ENCODE measurements around the gene SEC16A.

SEC16A gene

DNA sequence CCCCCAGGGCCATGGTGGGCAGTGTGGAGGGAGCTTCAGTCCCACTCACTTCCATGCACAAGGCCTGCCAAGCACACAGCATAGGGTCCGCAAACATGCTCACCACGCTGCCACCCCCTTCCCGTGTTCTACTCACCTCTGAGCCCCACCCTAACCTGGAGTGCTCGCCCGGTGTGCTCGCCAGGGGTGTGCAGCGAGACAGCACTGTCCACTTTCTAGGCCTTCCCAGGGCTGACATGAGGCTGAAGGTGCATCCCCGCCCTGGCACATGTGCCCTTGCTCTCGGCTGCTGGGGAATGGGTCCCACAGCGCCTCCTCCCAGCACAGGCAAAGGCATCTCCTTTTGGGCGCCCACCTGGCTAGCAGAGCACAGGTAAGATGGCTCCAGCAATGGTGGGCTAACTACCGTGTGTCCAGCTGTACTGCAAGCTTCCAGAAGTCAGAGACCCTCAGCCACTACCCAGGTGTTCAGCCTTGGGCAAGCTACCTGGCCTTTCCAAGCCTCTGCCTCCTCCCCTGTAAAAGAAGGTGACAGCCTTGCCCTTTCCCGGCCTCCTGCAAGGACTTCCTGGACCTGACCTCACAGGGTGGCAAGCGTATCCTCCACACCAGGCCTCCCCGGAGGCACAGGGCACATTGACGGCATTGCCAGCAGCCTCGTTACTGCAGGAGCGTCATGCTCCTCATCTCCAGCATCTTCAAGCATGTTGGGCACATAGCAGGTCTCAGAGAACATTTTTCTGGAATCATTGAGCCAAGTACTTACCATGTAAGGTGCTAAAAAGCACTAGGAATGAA is 4.2 kb upstream of the SEC16A start:
- no peak for DNase-seq

DNA sequence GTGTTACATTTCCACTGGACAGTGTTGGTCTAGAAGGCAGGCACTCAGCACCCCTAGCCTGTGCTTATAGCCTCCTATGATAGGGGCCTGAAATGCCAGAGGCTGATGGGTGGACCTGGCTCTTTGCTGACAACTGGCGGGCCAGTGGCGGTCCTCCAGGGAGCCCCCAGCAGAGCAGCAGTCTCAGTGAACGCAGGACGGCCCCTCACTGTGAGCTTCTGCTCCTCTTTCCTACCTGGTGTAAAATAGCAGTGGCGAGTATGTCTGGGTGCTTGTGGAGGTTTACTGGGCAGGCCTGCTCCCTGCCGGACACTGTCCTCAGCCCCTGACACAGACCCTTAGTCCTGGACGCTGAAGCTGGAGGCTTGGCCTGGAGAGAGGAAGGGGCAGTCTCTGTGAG is 3.3 kb upstream of the SEC16A start:
- DNase-seq, result no peak

DNA sequence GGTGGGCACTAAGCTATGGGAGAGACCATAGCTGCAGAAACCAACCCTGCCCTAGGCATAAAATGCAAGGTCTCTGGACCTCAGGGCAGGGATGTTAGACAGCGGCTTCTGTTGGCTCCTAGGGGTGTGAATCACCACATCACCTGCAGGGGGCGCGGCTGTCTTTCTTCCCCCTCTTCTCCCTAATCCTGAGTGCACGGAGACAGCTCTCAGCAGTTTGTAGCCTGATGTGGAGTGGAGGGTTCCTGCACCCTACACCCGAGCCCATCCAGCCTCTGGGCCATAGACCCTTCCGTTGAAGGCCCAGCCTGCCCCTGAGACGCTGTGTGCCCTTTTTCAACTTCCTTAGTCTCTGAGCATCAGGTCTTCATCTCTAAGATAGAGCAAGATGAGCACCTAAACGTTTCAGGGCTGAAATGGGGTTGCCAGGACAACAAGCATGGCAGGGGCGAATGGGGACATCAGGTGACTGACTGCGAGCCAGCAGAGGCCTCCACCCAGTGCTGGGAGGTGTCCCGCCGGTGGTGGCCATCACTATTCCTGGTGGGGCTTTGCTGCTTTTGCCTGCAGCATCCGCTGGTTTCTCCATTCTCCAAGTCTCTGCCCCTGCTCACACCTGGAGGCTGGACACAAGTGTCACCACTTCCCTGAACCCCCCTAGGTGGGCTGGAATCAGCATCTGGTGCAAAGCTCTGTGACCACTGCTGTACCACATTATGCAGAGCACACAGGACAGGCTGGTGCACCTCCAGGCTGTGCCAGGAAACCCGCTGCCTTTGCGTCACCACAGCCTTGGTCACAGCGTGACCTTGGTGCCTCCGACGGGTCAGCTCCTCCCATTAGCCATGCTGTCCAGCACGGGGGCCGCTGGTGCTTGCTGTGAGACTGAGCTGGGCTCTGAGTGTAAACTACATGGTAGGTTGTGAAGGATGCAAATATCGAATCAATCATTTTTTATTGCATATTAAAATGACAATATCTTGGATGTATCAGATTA is 2.5 kb upstream of the SEC16A start:
- peak; percentile 36 to 44 for DNase-seq

GRCh38 chr9:136484153-136485048 is 1.6 kb upstream of the SEC16A start:
- no peak for DNase-seq

DNA sequence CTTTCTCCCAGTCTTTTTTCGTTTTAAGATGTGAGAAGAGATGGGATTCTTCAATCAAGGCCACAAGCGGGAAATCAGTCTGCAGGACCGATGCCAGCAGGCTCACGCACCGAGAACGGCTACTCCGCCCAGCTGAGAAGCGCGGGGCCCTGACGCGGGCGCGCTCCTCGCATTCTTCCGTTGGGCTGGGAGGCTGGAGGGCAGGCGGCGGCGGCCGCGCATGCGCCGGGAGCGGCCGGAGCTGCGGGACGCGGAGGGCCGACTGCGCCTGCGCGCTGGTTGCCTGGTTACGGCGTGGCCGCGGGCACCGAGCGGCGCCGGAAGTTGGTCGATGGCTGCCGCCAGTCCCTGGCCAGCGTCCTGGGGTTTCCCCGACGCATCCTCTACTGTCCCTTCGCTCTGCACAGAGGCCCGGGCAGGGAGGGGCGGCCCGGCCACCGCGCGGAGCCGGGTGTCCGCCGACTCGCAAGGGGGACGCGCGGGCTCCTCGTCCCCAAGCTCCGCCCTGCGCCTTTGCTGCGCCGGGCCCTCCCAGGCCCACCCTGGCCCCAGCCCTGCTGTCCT is 831 bp upstream of the SEC16A start:
- peak; percentile 60 to 76 for DNase-seq

DNA sequence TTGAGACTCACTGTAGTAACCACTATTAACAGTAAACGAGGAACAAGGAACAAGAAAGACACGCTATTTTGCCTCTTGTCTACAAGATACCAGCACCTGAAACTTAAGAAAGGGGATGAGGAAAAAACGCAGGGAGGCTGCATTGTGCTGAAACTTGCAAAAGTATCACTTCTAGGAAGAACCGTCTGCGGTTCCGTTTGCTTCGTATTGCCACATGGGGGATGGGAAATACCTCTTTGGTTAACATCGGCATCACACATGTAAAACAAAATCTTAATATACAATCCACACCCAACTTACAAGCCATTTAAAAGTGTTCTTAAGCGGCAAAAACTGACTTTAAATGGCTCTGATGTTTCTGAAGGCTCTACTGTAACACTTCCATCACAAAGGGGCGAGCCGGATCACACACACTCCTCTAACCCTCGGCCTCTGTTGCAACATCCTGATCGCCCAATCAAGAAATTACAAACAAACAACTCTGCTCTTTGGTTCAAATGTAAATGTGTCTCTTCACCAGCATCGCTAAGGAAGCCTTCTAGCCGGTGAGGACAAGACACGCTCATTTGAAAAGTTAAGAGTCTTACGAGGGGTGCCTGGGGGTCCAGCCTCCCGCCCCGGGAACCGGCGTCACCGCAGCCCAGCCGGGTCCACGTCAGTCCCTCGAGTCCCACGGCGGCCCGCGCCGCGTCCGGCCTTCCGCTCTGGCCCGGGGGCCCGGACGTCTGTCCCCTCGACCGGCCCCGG is 621 bp downstream of the SEC16A start:
- no peak for DNase-seq

DNA sequence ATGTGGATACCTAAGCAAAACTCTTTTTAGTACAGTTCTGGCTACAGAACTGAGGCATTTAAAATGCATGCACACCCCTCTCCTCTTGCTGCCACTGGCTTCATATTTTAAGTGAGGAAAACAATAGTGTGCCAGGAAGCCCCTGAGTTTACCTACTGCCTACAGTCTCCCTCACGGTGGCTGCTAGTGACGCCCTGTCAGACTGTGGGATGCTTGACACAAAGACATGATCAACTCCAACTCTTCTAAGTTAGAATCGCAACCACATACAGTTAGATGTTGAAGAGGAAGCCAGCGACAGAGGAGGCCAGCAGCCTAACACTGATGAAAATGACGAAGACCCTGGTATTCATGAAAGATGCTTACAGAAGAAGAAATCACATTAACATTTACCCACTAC is 1.3 kb downstream of the SEC16A start:
- no peak for DNase-seq

DNA sequence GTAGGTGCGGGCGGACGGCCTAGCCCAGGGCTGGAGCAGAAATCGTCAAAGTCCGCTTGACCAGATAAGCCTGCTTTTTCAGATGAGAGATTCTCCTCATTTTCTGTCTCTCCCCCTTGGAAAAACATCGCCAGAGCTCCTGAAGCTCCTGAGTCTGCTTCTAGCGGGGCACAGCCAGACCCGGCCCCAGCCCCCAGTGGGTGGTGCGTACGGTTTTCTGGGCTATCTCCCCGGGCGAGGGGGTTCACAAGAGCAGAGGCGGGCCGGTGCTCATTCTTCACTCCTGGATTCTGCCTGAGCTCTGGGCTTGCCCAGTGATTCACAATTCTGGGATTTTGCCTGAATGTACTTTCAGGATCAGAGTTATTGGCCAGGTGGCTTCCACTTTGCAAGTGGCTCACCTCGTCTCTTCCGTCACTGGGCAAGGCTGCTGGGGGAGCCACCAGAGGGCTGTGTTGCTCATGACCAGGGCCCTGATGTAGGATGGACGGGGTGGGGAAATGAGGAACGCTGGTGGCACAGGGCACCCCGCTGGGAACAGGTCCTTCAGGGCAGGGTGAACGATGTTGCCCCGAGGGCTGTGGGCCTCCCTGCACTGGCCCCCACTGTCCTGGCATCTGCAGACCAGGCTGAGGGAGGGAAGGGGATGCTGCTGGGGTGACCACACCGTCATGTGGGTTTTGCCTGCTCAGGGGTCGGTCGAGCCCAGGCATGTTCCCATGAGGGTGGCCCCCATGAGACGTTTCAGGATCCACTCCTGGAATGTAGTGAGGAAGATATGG is 6.3 kb downstream of the SEC16A start:
- DNase-seq, result no peak

- DNase-seq, result no peak
Measured at GRCh38 chr9:136474974-136475865, 7.6 kb downstream of the SEC16A start.

DNA sequence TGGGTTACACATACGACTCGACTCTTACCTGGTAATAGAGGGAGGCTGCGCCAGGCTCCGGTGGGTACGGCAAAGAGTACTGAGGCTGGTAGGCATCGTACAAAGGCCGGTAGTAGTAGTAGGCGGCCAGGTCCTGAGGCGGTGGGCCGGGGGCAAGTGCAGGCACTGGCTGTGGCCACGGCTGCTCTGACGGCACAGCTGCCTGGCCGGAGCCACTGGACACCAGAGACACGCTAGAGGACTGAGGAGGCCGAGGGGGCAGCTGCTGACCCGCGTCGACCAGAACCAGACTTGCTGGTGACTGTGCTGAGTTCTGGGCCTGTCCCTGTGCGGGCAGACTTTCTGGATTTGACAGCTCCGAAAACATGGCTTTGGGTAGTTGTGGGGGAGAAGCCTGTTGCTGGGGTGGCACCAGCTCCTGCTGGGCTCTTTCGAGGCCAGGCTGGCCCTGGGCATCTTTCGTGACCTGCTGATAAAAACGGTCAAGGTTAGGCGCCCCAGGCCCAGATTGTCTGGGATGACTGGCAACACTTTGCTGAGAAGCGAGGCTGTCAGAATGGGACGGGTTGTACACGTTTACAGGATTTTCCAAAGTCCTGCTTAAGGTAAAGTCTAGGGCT is 8.7 kb downstream of the SEC16A start:
- DNase-seq, result no peak

- DNase-seq, result no peak
Measured at GRCh38 chr9:136473354-136473721, 9.5 kb downstream of the SEC16A start.

- DNase-seq, result no peak
Measured at GRCh38 chr9:136472640-136473353, 10.0 kb downstream of the SEC16A start.

- no peak for DNase-seq
Measured at GRCh38 chr9:136471802-136472487, 10.9 kb downstream of the SEC16A start.

GRCh38 chr9:136470792-136471469 is 11.9 kb downstream of the SEC16A start:
- DNase-seq, result no peak

DNA sequence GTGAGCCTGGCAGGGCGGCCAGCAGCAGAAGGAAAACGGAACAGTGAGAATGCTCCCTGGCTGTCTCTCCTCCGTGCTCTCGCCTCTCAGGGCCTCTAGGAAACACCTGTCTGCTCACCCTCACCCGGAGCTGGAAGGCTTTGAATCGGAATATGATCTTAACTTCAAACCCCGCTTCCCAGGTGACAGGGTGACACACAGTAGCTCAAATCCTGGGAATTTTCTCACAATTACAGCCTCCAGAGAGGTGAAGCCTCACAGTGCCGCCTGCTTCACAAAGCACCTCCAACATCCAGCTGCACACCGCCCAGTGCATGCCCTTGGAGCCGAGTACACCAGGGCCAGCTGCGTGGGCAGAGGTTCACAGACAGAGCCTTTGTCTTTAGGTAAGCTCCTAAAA is 12.5 kb downstream of the SEC16A start:
- no peak for DNase-seq

- DNase-seq, result no peak
Measured at GRCh38 chr9:136467766-136468165, 15.1 kb downstream of the SEC16A start.

DNA sequence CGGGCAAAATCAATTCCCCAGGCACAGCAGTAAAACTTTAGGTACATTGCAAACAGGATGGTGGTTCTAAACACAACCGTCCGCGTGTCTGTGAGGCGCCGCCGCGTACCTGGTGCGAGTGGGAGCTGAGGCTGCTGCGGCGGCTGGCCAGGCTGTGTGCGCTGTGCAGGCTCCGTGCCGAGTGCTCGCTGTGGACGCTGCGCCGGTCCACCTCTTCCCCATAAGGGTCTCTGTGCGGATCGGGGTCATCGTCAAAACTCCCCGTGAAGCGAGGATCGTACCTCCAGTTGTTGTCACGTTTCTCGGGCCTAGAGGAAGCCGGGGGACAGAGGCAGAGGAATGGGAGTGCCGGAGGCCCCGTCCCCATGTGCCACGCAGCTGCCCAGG is 16.7 kb downstream of the SEC16A start:
- no peak for DNase-seq

Data from NCI-H187 (cell line).